K562 (cell line): ENCODE measurements around the gene SERTAD1. TPM values are rescaled to one million over a fixed set of nuclear protein-coding genes. Genes with fewer than 3 reads are reported as not detected.

ENCODE experiments used
- ARID1B ChIP-seq: fragments of 450-650 bp; IDR thresholded peaks from 2 replicates; pipeline ENCODE4 v1.6.1; 2016; ENCODE audit warnings: antibody characterized with exemption, mild to moderate bottlenecking, inconsistent platforms
- CAMTA2 ChIP-seq: fragments of 250-450 bp; sonication (Bioruptor Pico); conservative IDR thresholded peaks from 2 replicates; pipeline ENCODE4 v1.5.1; 2022
- CBFA2T3 ChIP-seq: fragments of 450-650 bp; IDR thresholded peaks from 2 replicates; pipeline ENCODE4 v1.6.1; 2017
- CEBPZ ChIP-seq: fragments of 150-350 bp; IDR thresholded peaks from 2 replicates; pipeline ENCODE4 v1.6.1; 2014; ENCODE audit warnings: low read depth, mild to moderate bottlenecking, low read length, borderline replicate concordance
- CGGBP1 ChIP-seq: fragments of 250-450 bp; sonication (Bioruptor Pico); IDR thresholded peaks from 2 replicates; pipeline ENCODE4 v1.9.0; 2021; ENCODE audit warnings: mild to moderate bottlenecking
- CREB1 ChIP-seq, 2 experiments: sonication (generic) in 1 of 2; formaldehyde crosslinking in 1 of 2; IDR thresholded peaks; 2 replicates each; pipeline versions ENCODE4 v1.6.1 to v1.8.0; 2012 to 2022; ENCODE audit warnings: inconsistent platforms in 1 of 2, mild to moderate bottlenecking in 1 of 2, missing genetic modification reagents in 1 of 2, moderate library complexity in 1 of 2
- ELK3 ChIP-seq: fragments of 450-650 bp; formaldehyde crosslinking; IDR thresholded peaks from 2 replicates; pipeline ENCODE4 v1.4.0; 2020; ENCODE audit warnings: mild to moderate bottlenecking
- KAT7 ChIP-seq: sonication (generic); formaldehyde crosslinking; IDR thresholded peaks from 2 replicates; pipeline ENCODE4 v1.8.0; 2022; ENCODE audit warnings: missing genetic modification reagents, mild to moderate bottlenecking, borderline replicate concordance
- KAT8 ChIP-seq: fragments of 450-650 bp; IDR thresholded peaks from 2 replicates; pipeline ENCODE4 v1.6.1; 2016; ENCODE audit warnings: low read depth, mild to moderate bottlenecking
- MTA3 ChIP-seq: fragments of 450-650 bp; formaldehyde crosslinking; IDR thresholded peaks from 2 replicates; pipeline ENCODE4 v1.6.1; 2017; ENCODE audit warnings: mild to moderate bottlenecking, borderline replicate concordance
- NCOA6 ChIP-seq: fragments of 450-650 bp; IDR thresholded peaks from 2 replicates; pipeline ENCODE4 v1.6.1; 2017; ENCODE audit warnings: mild to moderate bottlenecking
- NR4A1 ChIP-seq, 2 experiments: fragments of 250-450 bp in 1 of 2; fragments of 450-650 bp in 1 of 2; sonication (Bioruptor Pico) in 1 of 2; IDR thresholded peaks; 2 replicates each; pipeline versions ENCODE4 v1.4.0 to v1.6.1; 2016 to 2020; ENCODE audit warnings: mild to moderate bottlenecking in 2 of 2, missing compliant biosample characterization in 1 of 2, missing genetic modification characterization in 1 of 2, moderate library complexity in 1 of 2
- PPARD ChIP-seq: fragments of 250-450 bp; sonication (Bioruptor Pico); IDR thresholded peaks from 2 replicates; pipeline ENCODE4 v1.8.0; 2022; ENCODE audit warnings: inconsistent platforms, mild to moderate bottlenecking, moderate library complexity
- PURB ChIP-seq: sonication (generic); formaldehyde crosslinking; IDR thresholded peaks from 2 replicates; pipeline ENCODE4 v1.9.0; 2021; ENCODE audit warnings: low read depth, mild to moderate bottlenecking, missing genetic modification reagents
- SMAD3 ChIP-seq: fragments of 450-650 bp; formaldehyde crosslinking; conservative IDR thresholded peaks from 2 replicates; pipeline ENCODE4 v1.4.0; 2020; ENCODE audit warnings: mild to moderate bottlenecking
- SNRNP70 ChIP-seq: fragments of 200-400 bp; formaldehyde crosslinking; optimal IDR thresholded peaks from 2 replicates; pipeline ENCODE3; 2017; ENCODE audit warnings: low read depth, low read length
- STAT5A ChIP-seq: IDR thresholded peaks from 2 replicates; pipeline ENCODE4 v1.6.1; 2012; ENCODE audit warnings: low read length, inconsistent platforms, borderline replicate concordance
- TRIM24 ChIP-seq, 2 experiments: fragments of 450-650 bp; IDR thresholded peaks; 2 replicates each; pipeline ENCODE4 v1.6.1; 2016
- ZBTB1 ChIP-seq: sonication (generic); formaldehyde crosslinking; IDR thresholded peaks from 2 replicates; pipeline ENCODE4 v1.8.1; 2023; ENCODE audit warnings: missing genetic modification reagents, low read depth, mild to moderate bottlenecking, borderline replicate concordance
- ZNF274 ChIP-seq: IDR thresholded peaks from 2 replicates; pipeline ENCODE4 v1.6.1; 2011; ENCODE audit warnings: low read depth, mild to moderate bottlenecking, low read length, moderate library complexity, borderline replicate concordance
- ZNF431 ChIP-seq: sonication (generic); formaldehyde crosslinking; IDR thresholded peaks from 2 replicates; pipeline ENCODE4 v1.8.0; 2022; ENCODE audit warnings: mild to moderate bottlenecking, missing genetic modification reagents
- ZNF707 ChIP-seq: fragments of 250-450 bp; sonication (Bioruptor Pico); conservative IDR thresholded peaks from 2 replicates; pipeline ENCODE4 v1.8.0; 2022; ENCODE audit warnings: inconsistent platforms, mild to moderate bottlenecking, moderate library complexity
- polyA plus RNA-seq, 8 experiments: library from polyadenylated mRNA; depleted of rRNA in 4 of 8; stranded (reverse) in 5 of 8; unstranded in 3 of 8; fragments of >200 nt; fragmentation: Nextera tagmentation in 2 of 8; fragmentation: Illumina TruSeq in 1 of 8; extraction: Ambion mirVana in 2 of 8; extraction: Trizol in 1 of 8; gene quantifications; 2 replicates each; pipeline versions ENCODE4 v1.2.1 to v1.2.3, GENCODE V29; 2011 to 2014; ENCODE audit warnings: inconsistent platforms in 1 of 8, missing spikeins in 1 of 8
- total RNA-seq, 7 experiments: library from RNA; depleted of rRNA in 6 of 7; stranded (reverse); fragments of >200 nt in 6 of 7; fragmentation: Illumina TruSeq in 2 of 7; extraction: Trizol in 2 of 7; gene quantifications; 2 replicates each; pipeline versions ENCODE4 v1.2.1 to v1.2.3, GENCODE V29; 2011 to 2021; ENCODE audit warnings: low replicate concordance in 1 of 7

SERTAD1 gene
- total and polyA plus RNA-seq, 9 of the 15 experiments (the other 6 are each of a cell fraction or from before 2014, with no cell fraction given): 0.15 to 8.7 (median 4.9) TPM

GRCh38 chr19:40444825-40445312 lies 19.1 kb upstream of the SERTAD1 start (continued):
- TF ChIP-seq ELK3 (CRISPR knock-in tag) (no peak), ZNF274 (no peak), CAMTA2 (no peak), CBFA2T3 (no peak), ARID1B (0 out of 2 replicates have a peak, but pooled peaks have one; percentile 24), KAT8 (no peak), TRIM24 (IDR thresholded peaks at IDR 0.05) (no peak), KAT7 (CRISPR knock-in tag) (no peak), CREB1 (IDR thresholded peaks at IDR 0.05) (no peak), CREB1 (CRISPR knock-in tag; IDR thresholded peaks at IDR 0.05) (no peak), ZBTB1 (CRISPR knock-in tag) (no peak), NR4A1 (CRISPR knock-in tag; IDR thresholded peaks at IDR 0.05) (no peak), NR4A1 (tag; IDR thresholded peaks at IDR 0.05) (no peak), CEBPZ (no peak), SNRNP70 (no peak), ZNF431 (CRISPR knock-in tag) (no peak), STAT5A (no peak), NCOA6 (no peak), PURB (CRISPR knock-in tag) (no peak), PPARD (no peak), MTA3 (0 out of 2 replicates have a peak, but pooled peaks have one; percentile 12), SMAD3 (CRISPR knock-in tag) (no peak), ZNF707 (CRISPR knock-in tag) (no peak), CGGBP1 (no peak)
